Stimulated activated CD8-positive, alpha-beta memory T cell treated with anti-CD3 and anti-CD28 coated beads, Interleukin-12 subunit alpha, Interleukin-12 subunit beta, amount 100 ng/mL, for 24 hours (primary cell): ENCODE data around the gene RIMBP2.

Experiments
- DNase-seq: peaks from one replicate; pipeline ENCODE4 v3.0.0-alpha.2; 2020; ENCODE audit errors: extremely low read depth

Gene RIMBP2

GRCh38 chr12:130485291-130486145, 230.6 kb downstream of the RIMBP2 start:
- DNase-seq, result no peak

- DNase-seq, result no peak
Measured at GRCh38 chr12:130484221-130484620, 231.9 kb downstream of the RIMBP2 start.

DNA sequence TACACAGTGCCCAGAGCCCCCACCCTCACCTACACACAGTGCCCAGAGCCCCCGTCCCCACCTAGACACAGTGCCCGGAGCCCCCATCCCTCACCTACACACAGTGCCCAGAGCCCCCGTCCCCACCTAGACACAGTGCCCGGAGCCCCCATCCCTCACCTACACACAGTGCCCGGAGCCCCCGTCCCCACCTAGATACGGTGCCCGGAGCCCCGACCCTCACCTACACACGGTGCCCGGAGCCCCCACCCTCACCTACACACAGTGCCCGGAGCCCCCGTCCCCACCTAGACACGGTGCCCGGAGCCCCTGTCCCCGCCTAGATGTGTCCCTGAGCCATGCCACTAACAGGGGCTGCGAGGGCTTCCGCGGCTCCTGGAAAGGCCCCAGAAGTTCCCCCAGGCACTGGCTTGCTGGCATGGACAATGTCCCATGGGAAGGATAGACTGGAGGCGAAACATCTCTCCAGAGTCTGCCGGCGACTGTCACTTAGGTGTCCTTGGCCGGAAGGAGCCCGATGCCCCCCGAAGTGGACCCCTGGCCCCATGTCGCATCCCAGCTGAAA, 232.4 kb downstream of the RIMBP2 start:
- no peak for DNase-seq

DNA sequence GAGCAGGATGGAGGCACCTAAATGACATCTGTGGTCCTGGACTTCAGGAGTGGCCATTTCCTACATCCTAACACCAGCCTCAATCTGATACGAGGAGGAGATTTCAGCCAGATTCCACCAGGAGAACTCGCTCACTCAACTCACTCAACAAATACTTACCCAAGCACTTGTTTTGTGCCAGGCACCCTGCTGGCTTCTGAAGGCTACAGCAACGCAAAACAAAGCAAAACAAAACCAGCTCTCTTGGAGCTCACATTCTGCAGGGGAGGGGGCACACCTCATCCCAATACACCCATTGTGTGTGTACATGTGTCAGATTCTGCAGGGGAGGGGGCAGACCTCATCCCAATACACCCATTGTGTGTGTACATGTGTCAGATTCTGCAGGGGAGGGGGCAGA, 233.7 kb downstream of the RIMBP2 start:
- no peak for DNase-seq

DNA sequence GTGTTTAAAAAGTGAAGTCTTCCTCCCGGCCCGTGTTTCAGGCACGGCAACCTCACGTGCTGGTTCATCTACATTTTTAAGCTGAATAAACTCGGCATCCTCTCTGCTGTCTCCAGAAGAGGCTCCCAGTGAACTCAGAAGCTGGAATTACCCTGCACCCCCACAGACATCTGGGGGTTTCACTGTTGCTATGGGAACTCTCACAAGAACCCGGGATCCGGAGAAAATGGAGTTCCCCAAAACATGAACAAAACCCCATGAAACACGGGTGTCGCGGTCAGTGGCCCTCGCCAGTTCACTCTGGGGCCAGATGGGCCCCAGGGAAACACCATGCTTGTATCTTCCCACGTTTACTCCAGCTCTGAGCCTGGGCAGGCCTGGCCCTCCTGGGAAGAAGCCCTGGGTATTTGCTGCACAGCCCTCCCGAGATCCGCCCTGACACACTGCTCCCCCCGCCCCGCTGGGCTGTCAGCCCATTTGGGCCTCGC, 234.7 kb downstream of the RIMBP2 start:
- DNase-seq, result no peak

DNA sequence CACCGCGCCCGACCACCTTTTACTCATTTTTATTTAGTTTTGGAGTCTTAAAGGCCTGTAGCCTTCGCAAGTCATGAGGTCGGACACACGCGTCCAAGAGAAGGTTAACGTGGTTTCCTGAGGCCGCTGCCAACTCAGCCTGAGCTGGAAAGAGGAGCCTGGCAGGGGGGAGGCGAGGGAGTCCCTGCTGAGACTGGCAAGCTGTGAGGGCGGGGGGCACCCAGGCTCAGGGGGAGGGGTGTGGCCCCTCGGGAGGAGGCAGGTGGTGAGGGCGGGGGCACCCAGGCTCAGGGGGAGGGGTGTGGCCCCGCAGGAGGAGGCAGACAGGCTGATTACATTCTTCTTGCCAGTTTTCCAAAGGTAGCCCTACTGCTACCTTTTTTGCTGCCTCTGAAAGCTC, 235.2 kb downstream of the RIMBP2 start:
- DNase-seq, result no peak

GRCh38 chr12:130480231-130480630, 235.9 kb downstream of the RIMBP2 start:
- DNase-seq, result no peak

DNA sequence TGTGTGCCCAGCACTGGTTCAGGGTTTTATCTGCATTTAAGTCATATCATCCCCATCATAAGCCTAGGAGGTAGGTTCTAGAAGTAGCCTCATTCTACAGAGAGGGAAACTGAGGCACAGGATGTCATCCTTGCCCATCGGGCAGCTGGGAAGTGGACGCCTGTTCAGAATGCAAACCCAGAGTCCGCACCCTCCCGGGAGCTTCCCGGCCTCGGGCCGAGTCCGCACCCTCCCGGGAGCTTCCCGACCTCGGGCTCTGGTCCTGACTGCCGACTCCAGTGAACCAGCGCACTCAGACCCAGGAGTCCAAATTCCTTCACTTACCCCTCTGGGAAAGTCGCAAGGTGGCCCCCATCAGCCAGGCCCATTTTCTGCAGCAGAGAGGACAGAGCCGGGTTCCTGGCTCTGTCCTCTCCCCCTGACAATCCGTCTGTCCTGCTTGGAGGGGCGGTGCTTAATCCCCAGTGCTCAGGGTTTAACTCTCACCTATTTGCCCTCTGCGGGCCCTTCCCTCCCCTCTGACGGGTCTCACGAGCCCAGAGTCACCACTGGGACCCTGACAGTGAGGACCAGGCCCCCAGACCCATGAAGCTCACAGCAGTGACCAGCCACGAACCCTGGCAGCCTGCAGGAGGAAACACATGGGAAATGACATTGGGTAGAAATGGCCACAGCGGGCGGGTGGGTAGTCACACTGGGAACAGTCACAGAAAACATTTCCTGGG, 236.5 kb downstream of the RIMBP2 start:
- DNase-seq, result no peak

DNA sequence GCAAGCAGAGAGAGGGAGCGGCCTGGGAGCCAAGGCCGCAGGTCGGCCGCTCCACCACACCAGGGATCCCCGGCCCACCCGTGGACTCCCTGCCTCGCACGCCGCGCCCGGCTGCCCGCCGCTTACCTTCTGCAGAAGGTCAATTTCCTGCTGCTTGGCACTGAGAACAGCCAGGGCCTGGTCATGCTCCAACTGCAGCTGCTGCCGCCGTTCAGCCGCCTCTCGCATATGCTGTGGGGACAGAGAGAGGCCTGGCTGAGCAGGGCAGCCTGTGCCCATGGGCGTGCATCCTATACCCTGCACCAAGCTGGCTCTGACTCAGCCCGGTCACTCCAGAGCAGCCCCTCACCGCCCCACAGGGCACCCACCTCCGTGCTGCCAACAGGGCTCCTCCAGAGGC, 237.3 kb downstream of the RIMBP2 start:
- no peak for DNase-seq

- DNase-seq, result no peak
Measured at GRCh38 chr12:130477701-130478100, 238.4 kb downstream of the RIMBP2 start.

GRCh38 chr12:130477266-130477665, 238.8 kb downstream of the RIMBP2 start:
- no peak for DNase-seq

GRCh38 chr12:130476451-130477135, 239.5 kb downstream of the RIMBP2 start:
- no peak for DNase-seq

DNA sequence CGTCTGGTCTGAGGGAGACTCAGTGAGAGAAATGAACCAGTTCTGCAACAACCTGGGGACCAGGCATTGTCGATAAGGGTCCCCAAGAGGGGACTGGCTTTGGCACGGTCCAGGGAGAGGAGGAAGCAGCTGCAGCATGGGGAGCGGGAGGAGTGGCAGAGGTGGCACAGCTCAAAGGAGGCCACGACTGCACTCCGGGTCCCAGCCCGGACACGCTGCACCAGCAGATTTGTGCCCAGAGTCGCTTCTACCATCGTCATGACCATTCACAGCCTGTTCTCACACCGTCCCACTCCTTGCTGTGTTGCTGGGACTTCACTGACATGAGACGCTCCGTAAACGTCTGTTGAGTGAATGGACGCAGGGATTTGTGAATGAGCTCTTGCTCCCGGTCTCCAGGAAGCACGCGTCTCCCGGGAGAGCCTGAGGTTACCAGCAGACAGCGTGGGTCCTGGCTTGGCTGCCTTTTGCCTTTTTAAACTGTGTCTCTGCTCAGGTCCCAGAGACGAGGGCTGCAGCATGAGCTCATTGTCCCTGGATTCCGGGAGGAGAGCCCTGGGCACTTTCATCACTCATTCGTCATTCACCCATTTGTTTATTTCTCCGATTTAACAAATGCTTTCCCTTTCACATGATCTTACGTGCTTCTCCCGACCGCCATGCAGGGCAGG, 241.4 kb downstream of the RIMBP2 start:
- no peak for DNase-seq

GRCh38 chr12:130473266-130473665, 242.8 kb downstream of the RIMBP2 start:
- no peak for DNase-seq

- DNase-seq, result no peak
Measured at GRCh38 chr12:130470969-130471368, 245.1 kb downstream of the RIMBP2 start.

GRCh38 chr12:130469552-130469951, 246.5 kb downstream of the RIMBP2 start:
- no peak for DNase-seq

- DNase-seq, result no peak
Measured at GRCh38 chr12:130468700-130469245, 247.3 kb downstream of the RIMBP2 start.

DNA sequence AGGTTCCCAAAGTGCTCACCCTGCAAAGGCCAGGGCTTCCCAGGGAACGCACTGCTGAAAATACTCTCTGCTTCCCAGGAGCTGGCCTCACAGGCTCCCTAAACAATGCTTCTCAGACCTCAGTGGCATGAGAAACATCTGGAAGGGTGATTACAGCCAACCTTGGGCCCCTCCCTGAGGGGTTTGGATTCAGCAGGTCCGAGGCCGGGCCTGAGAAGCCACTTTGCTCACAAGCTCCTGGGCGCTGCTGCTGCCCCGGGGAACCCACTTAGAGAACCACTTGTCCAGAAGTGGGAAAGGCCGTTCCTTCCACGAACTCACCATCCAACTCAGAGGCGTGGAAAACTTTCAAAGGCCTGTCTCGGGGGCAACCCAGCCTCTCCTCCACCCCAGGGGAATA, 247.9 kb downstream of the RIMBP2 start:
- no peak for DNase-seq

DNA sequence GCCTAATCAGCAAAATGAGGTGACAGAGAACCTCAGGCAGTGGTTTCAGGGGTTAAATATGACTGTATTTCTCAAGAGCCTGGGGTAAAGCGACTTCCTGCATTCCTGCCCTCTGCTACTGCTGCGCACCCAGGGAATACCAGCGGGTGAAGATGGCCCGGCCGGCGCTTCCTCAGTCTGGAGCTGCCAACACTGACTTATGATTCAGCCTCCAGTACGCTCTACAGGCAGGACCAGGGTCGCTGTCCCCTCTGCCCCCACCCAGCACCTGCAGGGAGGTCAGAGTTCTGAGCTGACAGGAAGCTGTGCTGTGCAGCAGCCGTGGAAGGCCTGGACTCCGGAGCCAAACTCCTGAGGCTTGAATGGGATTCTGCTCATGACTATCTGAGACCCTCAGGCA, 250.5 kb downstream of the RIMBP2 start:
- DNase-seq, result no peak

DNA sequence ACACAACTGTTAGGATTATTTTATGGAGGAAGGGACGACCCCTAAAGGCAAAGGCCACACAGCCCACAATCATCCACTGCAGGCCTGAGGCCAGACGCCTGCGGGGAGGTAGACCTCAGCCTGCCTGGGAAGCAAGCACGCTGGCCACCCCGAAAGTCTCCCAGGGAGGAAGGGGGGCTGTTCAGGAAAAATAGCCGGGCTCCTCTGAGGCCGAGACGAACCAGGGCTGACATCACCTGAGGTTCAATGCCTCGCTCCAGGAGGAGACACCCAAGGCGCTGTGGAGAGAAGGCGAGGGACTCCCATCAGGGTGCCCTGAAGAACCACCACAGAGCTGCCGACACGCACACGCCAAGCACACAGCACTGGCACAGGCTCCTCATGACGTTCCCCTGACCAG, 251.1 kb downstream of the RIMBP2 start:
- DNase-seq, result no peak
